ENCODE data around the gene RAB38.

GRCh38 chr11:88174709-88175568 is at the start of gene RAB38:
- TF ChIP-seq ZNF274 (IDR thresholded peaks at IDR 0.05; ENCODE audit: low read depth, low read length) (no peak), YY1 (IDR thresholded peaks at IDR 0.05; ENCODE audit: insufficient read depth, insufficient read length) (no peak)
